HT-29 (cell line): ENCODE measurements around the gene OSBPL10. TPM values are rescaled to one million over a fixed set of nuclear protein-coding genes. Genes with fewer than 3 reads are reported as not detected.

Experiments
- DNase-seq: peaks from one replicate; pipeline ENCODE4 v3.0.0-alpha.2; 2015; ENCODE audit warnings: low spot score
- total RNA-seq: library from RNA; depleted of rRNA; stranded (reverse); fragments of >200 nt; shearing (Covaris generic); gene quantifications from 2 replicates; pipeline ENCODE4 v1.2.3, GENCODE V29; 2014; rRNA removed

The OSBPL10 gene
- total RNA-seq, 1 experiment from 2014 or later, result 65.1 TPM

GRCh38 chr3:31621314-31621713, 359.7 kb downstream of the OSBPL10 start:
- DNase-seq, result no peak

- no peak for DNase-seq
Measured at GRCh38 chr3:31620656-31621055, 360.4 kb downstream of the OSBPL10 start.

- no peak for DNase-seq
Measured at GRCh38 chr3:31616711-31617110, 364.4 kb downstream of the OSBPL10 start.

- no peak for DNase-seq
Measured at GRCh38 chr3:31615071-31615875, 365.8 kb downstream of the OSBPL10 start.

GRCh38 chr3:31614162-31614921, 366.7 kb downstream of the OSBPL10 start:
- peak; percentile 21 for DNase-seq

- DNase-seq, result no peak
Measured at GRCh38 chr3:31613654-31614053, 367.4 kb downstream of the OSBPL10 start.

- DNase-seq, result no peak
Measured at GRCh38 chr3:31613177-31613576, 367.9 kb downstream of the OSBPL10 start.

Other genes starting within 250 kb of the OSBPL10 start
- gene ZNF860, start 488 bp upstream of the OSBPL10 start, total RNA-seq, result 3.9 and 7.5 TPM in 2 replicates
- gene GPD1L, start 125.4 kb upstream of the OSBPL10 start, total RNA-seq, result 6.0 and 12.9 TPM in 2 replicates